ENCODE measurements around the gene MEGF6.

The MEGF6 gene

GRCh38 chr1:3525551-3526482, 85.5 kb downstream of the MEGF6 start:
- no peaks in the 10 kb centered on the region for H3K9me3 Mint-ChIP-seq
- H3K4me1 Mint-ChIP-seq, result peaks cover 6% of the 10 kb centered on the region
- H3K27ac Mint-ChIP-seq, result no peak overlapping the region
- H3K36me3 Mint-ChIP-seq (ENCODE audit: low read depth), result no peaks in the 10 kb centered on the region
- no peak overlapping the region for H3K4me3 Mint-ChIP-seq
- no peaks in the 10 kb centered on the region for H3K27me3 Mint-ChIP-seq
- ATAC-seq (no peak), DNase-seq (no peak)

- Mint-ChIP-seq H3K27ac (no peak overlapping the region), H3K9me3 (no peaks in the 10 kb centered on the region), H3K4me1 (no peaks in the 10 kb centered on the region), H3K4me3 (no peak overlapping the region), H3K27me3 (no peaks in the 10 kb centered on the region), H3K36me3 (ENCODE audit: low read depth) (no peaks in the 10 kb centered on the region)
- ATAC-seq (no peak), DNase-seq (no peak)
These were observed 86.6 kb downstream of the MEGF6 start for GRCh38 chr1:3524556-3525203.

- no peak overlapping the region for H3K4me3 Mint-ChIP-seq
These were observed 87.3 kb downstream of the MEGF6 start for GRCh38 chr1:3523980-3524379.

GRCh38 chr1:3522564-3523265, 88.6 kb downstream of the MEGF6 start:
- Mint-ChIP-seq H3K9me3 (no peaks in the 10 kb centered on the region), H3K27ac (no peak overlapping the region), H3K4me1 (no peaks in the 10 kb centered on the region), H3K27me3 (no peaks in the 10 kb centered on the region), H3K36me3 (ENCODE audit: low read depth) (no peaks in the 10 kb centered on the region), H3K4me3 (no peak overlapping the region)
- no peak for ATAC-seq
- DNase-seq, result no peak

More at GRCh38 chr1:3523980-3524379, 87.3 kb downstream of the MEGF6 start:
- no peak for ATAC-seq
- no peak for DNase-seq
- H3K9me3 Mint-ChIP-seq, result no peaks in the 10 kb centered on the region
- H3K36me3 Mint-ChIP-seq (ENCODE audit: low read depth), result no peaks in the 10 kb centered on the region
- no peaks in the 10 kb centered on the region for H3K27me3 Mint-ChIP-seq
- H3K27ac Mint-ChIP-seq, result no peak overlapping the region
- H3K4me1 Mint-ChIP-seq, result no peaks in the 10 kb centered on the region

- Mint-ChIP-seq H3K9me3 (no peaks in the 10 kb centered on the region), H3K36me3 (ENCODE audit: low read depth) (no peaks in the 10 kb centered on the region)
These were observed 89.2 kb downstream of the MEGF6 start for GRCh38 chr1:3522112-3522511.

GRCh38 chr1:3521426-3521825, 89.9 kb downstream of the MEGF6 start:
- no peak for ATAC-seq
- Mint-ChIP-seq H3K27me3 (no peaks in the 10 kb centered on the region), H3K9me3 (no peaks in the 10 kb centered on the region), H3K27ac (no peak overlapping the region), H3K36me3 (ENCODE audit: low read depth) (no peaks in the 10 kb centered on the region), H3K4me3 (no peak overlapping the region), H3K4me1 (no peaks in the 10 kb centered on the region)
- no peak for DNase-seq

More at GRCh38 chr1:3522112-3522511, 89.2 kb downstream of the MEGF6 start:
- DNase-seq, result no peak
- Mint-ChIP-seq H3K27me3 (no peaks in the 10 kb centered on the region), H3K4me1 (no peaks in the 10 kb centered on the region), H3K4me3 (no peak overlapping the region), H3K27ac (no peak overlapping the region)
- no peak for ATAC-seq

- Mint-ChIP-seq H3K27ac (no peak overlapping the region), H3K27me3 (no peaks in the 10 kb centered on the region), H3K4me1 (no peaks in the 10 kb centered on the region), H3K36me3 (ENCODE audit: low read depth) (no peaks in the 10 kb centered on the region), H3K4me3 (no peak overlapping the region), H3K9me3 (no peaks in the 10 kb centered on the region)
- DNase-seq (no peak), ATAC-seq (no peak)
These were observed 90.6 kb downstream of the MEGF6 start for GRCh38 chr1:3520419-3521378.

- H3K9me3 Mint-ChIP-seq, result no peaks in the 10 kb centered on the region
- DNase-seq, result no peak
- no peaks in the 10 kb centered on the region for H3K27me3 Mint-ChIP-seq
- no peak for ATAC-seq
- H3K36me3 Mint-ChIP-seq (ENCODE audit: low read depth), result no peaks in the 10 kb centered on the region
- H3K4me1 Mint-ChIP-seq, result no peaks in the 10 kb centered on the region
- H3K4me3 Mint-ChIP-seq, result no peak overlapping the region
- H3K27ac Mint-ChIP-seq, result no peak overlapping the region
These were observed 91.9 kb downstream of the MEGF6 start for GRCh38 chr1:3519301-3519885.

GRCh38 chr1:3518756-3519155, 92.6 kb downstream of the MEGF6 start:
- DNase-seq (no peak), ATAC-seq (no peak)
- H3K4me1 Mint-ChIP-seq, result no peaks in the 10 kb centered on the region
- no peaks in the 10 kb centered on the region for H3K9me3 Mint-ChIP-seq
- H3K27ac Mint-ChIP-seq, result no peak overlapping the region
- no peak overlapping the region for H3K4me3 Mint-ChIP-seq
- H3K27me3 Mint-ChIP-seq, result no peaks in the 10 kb centered on the region
- no peaks in the 10 kb centered on the region for H3K36me3 Mint-ChIP-seq (ENCODE audit: low read depth)

- ATAC-seq (no peak), DNase-seq (peak; percentile 47)
- Mint-ChIP-seq H3K9me3 (no peaks in the 10 kb centered on the region), H3K4me3 (no peak overlapping the region), H3K36me3 (ENCODE audit: low read depth) (no peaks in the 10 kb centered on the region), H3K27ac (no peak overlapping the region), H3K27me3 (no peaks in the 10 kb centered on the region), H3K4me1 (no peaks in the 10 kb centered on the region)
These were observed 93.1 kb downstream of the MEGF6 start for GRCh38 chr1:3518256-3518655.

GRCh38 chr1:3516911-3517675, 94.2 kb downstream of the MEGF6 start:
- Mint-ChIP-seq H3K36me3 (ENCODE audit: low read depth) (peaks cover 2% of the 10 kb centered on the region), H3K4me3 (no peak overlapping the region), H3K27me3 (no peaks in the 10 kb centered on the region), H3K9me3 (no peaks in the 10 kb centered on the region), H3K27ac (no peak overlapping the region), H3K4me1 (no peaks in the 10 kb centered on the region)
- ATAC-seq, result no peak
- no peak for DNase-seq

GRCh38 chr1:3516481-3516869, 94.8 kb downstream of the MEGF6 start:
- Mint-ChIP-seq H3K36me3 (ENCODE audit: low read depth) (peaks cover 2% of the 10 kb centered on the region), H3K9me3 (no peaks in the 10 kb centered on the region), H3K27ac (no peak overlapping the region), H3K4me1 (no peaks in the 10 kb centered on the region), H3K4me3 (no peak overlapping the region), H3K27me3 (no peaks in the 10 kb centered on the region)
- no peak for ATAC-seq
- no peak for DNase-seq

- ATAC-seq, result no peak
- Mint-ChIP-seq H3K27ac (no peak overlapping the region), H3K36me3 (ENCODE audit: low read depth) (peaks cover 2% of the 10 kb centered on the region), H3K9me3 (no peaks in the 10 kb centered on the region), H3K4me1 (no peaks in the 10 kb centered on the region), H3K27me3 (no peaks in the 10 kb centered on the region), H3K4me3 (no peak overlapping the region)
- no peak for DNase-seq
These were observed 95.4 kb downstream of the MEGF6 start for GRCh38 chr1:3515774-3516480.
